ENCODE results near the gene ALDH8A1.
"Not testable (repeated sequence)": the region's sequence is repeated elsewhere in the genome, so short reads cannot be mapped to it uniquely, and the experiment has no call there.

The ALDH8A1 gene

GRCh38 chr6:134908906-134909516, 40.9 kb downstream of the ALDH8A1 start:
- DNase-seq: no peak

GRCh38 chr6:134904731-134905130, 45.2 kb downstream of the ALDH8A1 start:
- not testable (repeated sequence) for DNase-seq

- DNase-seq: no peak
Observed at GRCh38 chr6:134903448-134903847, 46.5 kb downstream of the ALDH8A1 start.

- no peak for DNase-seq
Observed at GRCh38 chr6:134902936-134903335, 47.0 kb downstream of the ALDH8A1 start.

GRCh38 chr6:134902074-134902861, 47.6 kb downstream of the ALDH8A1 start:
- DNase-seq: no peak

GRCh38 chr6:134898575-134898974, 51.3 kb downstream of the ALDH8A1 start:
- DNase-seq: no peak

GRCh38 chr6:134898166-134898565, 51.7 kb downstream of the ALDH8A1 start:
- DNase-seq: not testable (repeated sequence)

- no peak for DNase-seq
Observed at GRCh38 chr6:134896910-134897309, 53.0 kb downstream of the ALDH8A1 start.

- no peak for DNase-seq
Observed at GRCh38 chr6:134894800-134895199, 55.1 kb downstream of the ALDH8A1 start.

- DNase-seq: no peak
Observed at GRCh38 chr6:134892362-134892761, 57.5 kb downstream of the ALDH8A1 start.

GRCh38 chr6:134891633-134892032, 58.3 kb downstream of the ALDH8A1 start:
- DNase-seq: no peak

GRCh38 chr6:134888316-134888715, 61.6 kb downstream of the ALDH8A1 start:
- DNase-seq: no peak

GRCh38 chr6:134884752-134885151, 65.1 kb downstream of the ALDH8A1 start:
- no peak for DNase-seq

GRCh38 chr6:134883314-134883713, 66.6 kb downstream of the ALDH8A1 start:
- no peak for DNase-seq

- peak; percentile 74 for DNase-seq
Observed at GRCh38 chr6:134882426-134883038, 67.4 kb downstream of the ALDH8A1 start.

- DNase-seq: no peak
Observed at GRCh38 chr6:134880487-134881190, 69.3 kb downstream of the ALDH8A1 start.

- no peak for DNase-seq
Observed at GRCh38 chr6:134878136-134878535, 71.8 kb downstream of the ALDH8A1 start.

GRCh38 chr6:134875367-134875766, 74.5 kb downstream of the ALDH8A1 start:
- no peak for DNase-seq

GRCh38 chr6:134873500-134874388, 76.2 kb downstream of the ALDH8A1 start:
- peak; percentile 64 for DNase-seq

- DNase-seq: no peak
Observed at GRCh38 chr6:134870677-134871498, 79.0 kb downstream of the ALDH8A1 start.

- no peak for DNase-seq
Observed at GRCh38 chr6:134868812-134869211, 81.1 kb downstream of the ALDH8A1 start.

Data from activated effector memory CD4-positive, alpha-beta T cell treated with anti-CD3 and anti-CD28 coated beads, Interleukin-2, amount 50 U/mL, for 16 hours (primary cell).